Ascending aorta (tissue), 2 donors: ENCODE data around the gene CLDN14. TPM values are rescaled to one million over a fixed set of nuclear protein-coding genes. Genes with fewer than 3 reads are reported as not detected.

Experiments
- DNase-seq, 2 donors: peaks; one replicate each; pipeline ENCODE4 v3.0.0-alpha.2; 2019; ENCODE audit warnings: low spot score in 2 of 2
- H3K27ac ChIP-seq, 2 donors: fragments of 200-600 bp; sonication (generic); one replicate each; pipeline ENCODE4 v1.5.1; 2016 to 2017; ENCODE audit warnings: mild to moderate bottlenecking in 1 of 2
- H3K27me3 ChIP-seq: fragments of 200-600 bp; sonication (generic); one replicate; pipeline ENCODE4 v1.5.1; 2017
- H3K36me3 ChIP-seq, 2 donors: fragments of 200-600 bp; sonication (generic); one replicate each; pipeline ENCODE4 v1.5.1; 2016
- H3K4me1 ChIP-seq, 2 donors: fragments of 200-600 bp; sonication (generic); one replicate each; pipeline ENCODE4 v1.5.1; 2016 to 2017; ENCODE audit warnings: mild to moderate bottlenecking in 1 of 2
- H3K4me3 ChIP-seq, 2 donors: fragments of 200-600 bp; sonication (generic); one replicate each; pipeline ENCODE4 v1.5.1; 2016 to 2017; ENCODE audit warnings: mild to moderate bottlenecking in 1 of 2
- H3K9me3 ChIP-seq, 2 donors: fragments of 200-600 bp; sonication (generic); one replicate each; pipeline ENCODE4 v1.5.1; 2016
- CTCF ChIP-seq, 3 experiments: fragments of 200-600 bp in 2 of 3; fragments of 450-650 bp in 1 of 3; sonication (generic) in 2 of 3; IDR thresholded peaks; one replicate each; pipeline ENCODE4 v1.5.1; 2016 to 2019; ENCODE audit warnings: antibody characterized with exemption in 3 of 3, mild to moderate bottlenecking in 1 of 3, moderate library complexity in 1 of 3
- intact Hi-C: fragments of 100-400 bp; cut with DNase I; formaldehyde crosslinking; loops from one replicate; pipeline ENCODE4 v1.15.1; 2023
- total RNA-seq: library from RNA; depleted of rRNA; stranded (reverse); fragments of >200 nt; gene quantifications from one replicate; pipeline ENCODE4 v1.1.0, GENCODE V29; 2016

CLDN14 gene
- total RNA-seq, 1 donor from 2014 or later = not detected

DNA sequence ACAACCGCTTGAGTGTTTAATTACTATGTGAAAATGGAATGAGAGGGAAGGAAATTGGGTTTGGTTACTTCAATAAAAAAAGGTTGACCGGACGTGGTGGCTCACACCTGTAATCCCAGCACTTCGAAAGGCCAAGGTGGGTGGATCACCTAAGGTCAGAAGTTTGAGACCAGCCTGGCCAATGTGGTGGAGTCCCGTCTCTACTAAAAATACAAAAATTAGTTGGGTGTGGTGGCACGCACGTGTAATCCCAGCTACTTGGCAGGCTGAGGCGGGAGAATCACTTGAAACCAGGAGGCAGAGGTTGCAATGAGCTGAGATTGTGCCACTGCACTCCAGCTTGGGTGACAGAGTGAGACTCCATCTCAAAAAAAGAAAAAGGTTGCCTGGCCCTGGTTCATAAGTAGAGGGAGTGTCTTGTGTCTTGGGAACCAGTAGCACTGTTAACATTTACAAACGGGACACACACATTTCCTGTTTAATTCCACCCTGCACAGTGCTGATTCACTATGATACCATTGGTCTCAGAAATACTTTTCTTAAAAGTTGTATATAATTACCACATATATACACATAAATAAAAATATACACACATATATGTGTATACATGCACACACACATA is 27.6 kb upstream of the CLDN14 start:
- TF ChIP-seq CTCF (IDR thresholded peaks at IDR 0.05) = no peak
- DNase-seq = no peak
- no peak overlapping the region for H3K4me3 ChIP-seq
- intact Hi-C loops = no loop called here
- H3K27ac ChIP-seq = no peak overlapping the region
- no peaks in the 10 kb centered on the region for H3K4me1 ChIP-seq
- no peaks in the 10 kb centered on the region for H3K9me3 ChIP-seq
- no peaks in the 10 kb centered on the region for H3K36me3 ChIP-seq
- H3K27me3 ChIP-seq = no peaks in the 10 kb centered on the region

DNA sequence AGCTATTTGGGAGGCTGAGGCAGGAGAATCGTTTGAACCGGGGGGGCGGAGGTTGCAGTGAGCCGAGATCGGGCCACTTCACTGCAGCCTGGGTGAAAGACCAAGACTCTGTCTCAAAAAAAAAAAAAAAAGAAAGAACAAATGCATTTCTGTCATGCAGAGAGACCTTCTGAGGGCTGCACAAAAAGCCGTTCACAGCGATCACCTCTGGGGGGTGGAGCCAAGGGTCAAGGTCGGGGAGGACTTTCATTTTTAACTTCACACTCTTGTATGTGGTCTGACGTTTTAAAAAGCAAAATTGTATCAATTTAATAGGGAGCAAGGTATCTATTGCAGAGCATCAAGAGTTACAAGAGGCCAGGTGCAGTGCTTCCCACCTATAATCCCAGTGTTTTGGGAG is 26.6 kb upstream of the CLDN14 start:
- no peak overlapping the region for H3K27ac ChIP-seq
- DNase-seq = no peak
- no peaks in the 10 kb centered on the region for H3K36me3 ChIP-seq
- H3K4me3 ChIP-seq = no peak overlapping the region
- no peak for TF ChIP-seq CTCF (IDR thresholded peaks at IDR 0.05)
- H3K4me1 ChIP-seq = no peaks in the 10 kb centered on the region
- intact Hi-C loops = no loop called here
- H3K9me3 ChIP-seq = no peaks in the 10 kb centered on the region
- H3K27me3 ChIP-seq = no peaks in the 10 kb centered on the region

- Histone ChIP-seq H3K36me3 (no peaks in the 10 kb centered on the region), H3K9me3 (no peaks in the 10 kb centered on the region), H3K4me1 (no peaks in the 10 kb centered on the region), H3K27me3 (no peaks in the 10 kb centered on the region), H3K27ac (no peak overlapping the region), H3K4me3 (no peak overlapping the region)
- DNase-seq = no peak
- TF ChIP-seq CTCF (IDR thresholded peaks at IDR 0.05) = peak; percentile 80 to 90 (median 85)
- intact Hi-C loops = loop anchor here (2.0 kb wide), 1 partner anchor 422 kb away; no protein-coding TSS in a partner anchor
Measured at GRCh38 chr21:36504067-36505058, 24.4 kb upstream of the CLDN14 start.

GRCh38 chr21:36502365-36502764 is 22.4 kb upstream of the CLDN14 start:
- intact Hi-C loops = no loop called here
- Histone ChIP-seq H3K27me3 (no peaks in the 10 kb centered on the region), H3K9me3 (no peaks in the 10 kb centered on the region), H3K4me3 (no peak overlapping the region), H3K36me3 (no peaks in the 10 kb centered on the region), H3K27ac (no peak overlapping the region), H3K4me1 (no peaks in the 10 kb centered on the region)
- no peak for DNase-seq
- TF ChIP-seq CTCF (IDR thresholded peaks at IDR 0.05) = no peak

DNA sequence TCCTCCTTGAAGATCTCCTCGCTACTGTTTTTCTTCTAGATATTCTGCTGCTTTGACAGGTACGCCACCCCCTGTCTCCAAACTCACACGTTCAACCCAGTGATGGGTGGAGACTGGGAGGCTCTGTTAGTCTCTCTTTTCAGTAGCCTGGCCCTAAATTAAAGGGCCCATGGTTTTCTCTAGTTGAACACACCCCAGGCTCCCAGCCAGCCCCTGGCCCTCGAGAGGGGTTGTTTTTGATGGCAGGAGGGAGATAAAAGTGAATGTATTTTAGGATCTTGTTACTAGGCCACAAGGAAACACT is 21.6 kb upstream of the CLDN14 start:
- no peak for DNase-seq
- Histone ChIP-seq H3K27ac (peak overlapping the region in 1 of 2 donors; percentile 43), H3K36me3 (no peaks in the 10 kb centered on the region), H3K27me3 (no peaks in the 10 kb centered on the region), H3K9me3 (no peaks in the 10 kb centered on the region), H3K4me3 (no peak overlapping the region), H3K4me1 (no peaks in the 10 kb centered on the region)
- intact Hi-C loops = no loop called here
- TF ChIP-seq CTCF (IDR thresholded peaks at IDR 0.05) = no peak
